NCI-H2029 (cell line): ENCODE results near the gene MCRS1.
"Not testable (repeated sequence)": the region's sequence is repeated elsewhere in the genome, so short reads cannot be mapped to it uniquely, and the experiment has no call there.

Source experiments
- DNase-seq: peaks from one replicate; lab custom pipeline; 2025; lab: John Stamatoyannopoulos, UW

The MCRS1 gene

GRCh38 chr12:49515266-49515665 lies 52.7 kb downstream of the MCRS1 start:
- no peak for DNase-seq

GRCh38 chr12:49512546-49512945 lies 55.4 kb downstream of the MCRS1 start:
- DNase-seq, result no peak

GRCh38 chr12:49511410-49511809 lies 56.5 kb downstream of the MCRS1 start:
- no peak for DNase-seq

GRCh38 chr12:49509681-49510080 lies 58.3 kb downstream of the MCRS1 start:
- DNase-seq, result not testable (repeated sequence)
